ENCODE data around the gene PKN2.

Gene PKN2

DNA sequence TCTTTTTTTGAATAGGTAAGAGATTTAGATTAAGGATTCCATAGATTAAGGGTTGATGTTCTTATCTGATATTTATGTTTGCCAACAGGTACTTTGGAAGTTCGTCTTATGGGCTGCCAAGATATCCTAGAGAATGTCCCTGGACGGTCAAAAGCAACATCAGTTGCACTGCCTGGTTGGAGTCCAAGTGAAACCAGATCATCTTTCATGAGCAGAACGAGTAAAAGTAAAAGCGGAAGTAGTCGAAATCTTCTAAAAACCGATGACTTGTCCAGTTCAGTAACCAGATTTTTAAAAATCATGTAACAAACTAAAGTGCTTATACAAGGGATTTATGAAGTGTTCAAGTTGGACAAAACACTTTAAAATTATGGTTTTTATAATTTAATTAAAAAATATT is 100.5 kb downstream of the PKN2 start:
- H3K4me1 ChIP-seq (ENCODE audit: control insufficient read depth in 1 of 2, insufficient read depth in 1 of 2, low read depth in 1 of 2, low read length in 1 of 2), result peaks cover 0 to 4% of the 10 kb centered on the region in 2 experiments
- H3K27me3 ChIP-seq, result no peaks in the 10 kb centered on the region
- H3K27ac ChIP-seq, result no peak overlapping the region
- H3K36me3 ChIP-seq, result peaks cover 71% of the 10 kb centered on the region
- TF ChIP-seq, protein P1, sequence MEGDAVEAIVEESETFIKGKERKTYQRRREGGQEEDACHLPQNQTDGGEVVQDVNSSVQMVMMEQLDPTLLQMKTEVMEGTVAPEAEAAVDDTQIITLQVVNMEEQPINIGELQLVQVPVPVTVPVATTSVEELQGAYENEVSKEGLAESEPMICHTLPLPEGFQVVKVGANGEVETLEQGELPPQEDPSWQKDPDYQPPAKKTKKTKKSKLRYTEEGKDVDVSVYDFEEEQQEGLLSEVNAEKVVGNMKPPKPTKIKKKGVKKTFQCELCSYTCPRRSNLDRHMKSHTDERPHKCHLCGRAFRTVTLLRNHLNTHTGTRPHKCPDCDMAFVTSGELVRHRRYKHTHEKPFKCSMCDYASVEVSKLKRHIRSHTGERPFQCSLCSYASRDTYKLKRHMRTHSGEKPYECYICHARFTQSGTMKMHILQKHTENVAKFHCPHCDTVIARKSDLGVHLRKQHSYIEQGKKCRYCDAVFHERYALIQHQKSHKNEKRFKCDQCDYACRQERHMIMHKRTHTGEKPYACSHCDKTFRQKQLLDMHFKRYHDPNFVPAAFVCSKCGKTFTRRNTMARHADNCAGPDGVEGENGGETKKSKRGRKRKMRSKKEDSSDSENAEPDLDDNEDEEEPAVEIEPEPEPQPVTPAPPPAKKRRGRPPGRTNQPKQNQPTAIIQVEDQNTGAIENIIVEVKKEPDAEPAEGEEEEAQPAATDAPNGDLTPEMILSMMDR (IDR thresholded peaks at IDR 0.05), result no peak
- no peak overlapping the region for H3K4me3 ChIP-seq (ENCODE audit: low read depth in 1 of 2, low read length in 1 of 2)
- H3K9me3 ChIP-seq, result no peaks in the 10 kb centered on the region

DNA sequence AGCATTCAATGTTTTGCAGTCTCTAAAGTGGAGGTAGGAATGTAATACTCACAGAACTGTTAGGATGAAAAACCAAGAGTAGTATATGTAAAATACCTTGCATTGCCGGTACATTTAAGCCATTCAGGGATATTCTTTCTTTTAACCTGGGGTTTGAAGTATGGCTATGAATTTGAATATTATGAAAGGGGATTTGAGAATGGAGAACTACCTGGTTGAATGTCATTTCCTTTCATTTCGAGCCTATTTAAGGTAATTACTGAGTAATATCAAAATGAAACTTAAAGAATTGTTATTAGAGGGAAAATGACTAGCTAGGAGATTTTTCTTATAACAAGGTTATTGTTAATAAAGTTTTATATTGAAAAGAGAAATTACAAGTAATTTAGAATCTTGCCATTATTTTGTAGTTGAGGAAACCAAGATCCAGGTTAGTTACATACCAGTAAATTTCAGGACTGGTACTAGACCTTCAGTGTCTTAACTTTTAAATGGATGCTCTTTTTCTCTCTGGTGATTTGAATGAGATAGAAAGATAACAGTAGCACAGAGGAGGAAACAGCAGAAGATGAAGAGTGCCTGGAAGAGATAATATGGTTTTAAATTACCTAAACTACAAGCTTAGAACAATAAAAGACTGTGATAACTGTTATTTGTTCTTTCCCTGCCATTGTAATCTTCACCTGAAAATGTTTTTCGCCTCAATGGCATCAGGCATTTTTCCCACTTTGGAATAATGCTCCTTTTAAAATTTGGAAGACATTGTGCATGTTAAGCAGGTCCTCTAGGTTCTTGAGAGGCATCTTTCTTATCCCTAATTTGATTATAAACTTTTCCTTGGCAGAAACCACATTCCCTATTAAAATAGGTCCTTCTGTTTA is 103.2 kb downstream of the PKN2 start:
- Histone ChIP-seq H3K4me1 (ENCODE audit: control insufficient read depth in 1 of 2, insufficient read depth in 1 of 2, low read depth in 1 of 2, low read length in 1 of 2) (peaks cover 12 to 14% of the 10 kb centered on the region in 2 experiments), H3K4me3 (ENCODE audit: low read depth in 1 of 2, low read length in 1 of 2) (no peak overlapping the region), H3K9me3 (no peaks in the 10 kb centered on the region), H3K27ac (peak overlapping the region; percentile 8), H3K27me3 (no peaks in the 10 kb centered on the region), H3K36me3 (peaks cover 65% of the 10 kb centered on the region)
- TF ChIP-seq, protein P1 (IDR thresholded peaks at IDR 0.05), result no peak

DNA sequence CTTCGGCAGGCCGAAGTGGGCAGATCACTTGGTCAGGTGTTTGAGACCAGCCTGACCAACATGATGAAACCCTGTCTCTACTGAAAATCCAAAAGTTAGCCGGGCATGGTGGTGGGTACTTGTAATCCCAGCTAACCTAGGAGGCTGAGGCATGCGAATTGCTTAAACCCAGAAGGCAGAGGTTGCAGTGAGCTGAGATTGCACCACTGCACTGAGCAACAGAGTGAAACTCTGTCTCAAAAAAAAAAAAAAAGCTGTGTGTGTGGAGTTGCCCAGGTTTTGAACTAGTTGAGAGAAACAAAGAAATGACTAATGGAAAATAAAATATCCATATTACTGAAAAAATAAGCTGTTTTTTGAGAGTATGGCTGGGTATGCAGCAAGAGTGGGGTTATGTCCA is 107.1 kb downstream of the PKN2 start:
- H3K36me3 ChIP-seq, result peaks cover 53% of the 10 kb centered on the region

DNA sequence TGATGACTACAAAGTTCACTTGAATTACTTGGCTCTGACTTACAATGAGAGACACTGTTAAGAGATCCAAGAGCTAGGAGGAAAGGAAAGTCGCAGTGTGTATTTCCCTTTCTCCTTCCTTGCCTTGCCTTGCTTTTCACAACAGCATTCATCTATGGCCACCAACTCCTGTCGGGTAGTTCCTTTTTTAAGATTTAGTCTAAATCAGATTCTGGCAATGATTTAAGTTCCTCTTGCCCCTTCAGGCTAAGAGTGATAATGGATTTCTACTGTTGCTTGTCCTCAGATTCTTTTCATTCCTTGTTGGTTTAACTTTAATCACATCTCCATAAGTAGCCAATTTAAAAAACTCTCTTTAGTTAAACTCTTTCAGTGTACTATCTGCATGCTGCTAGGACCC is 115.4 kb downstream of the PKN2 start:
- Histone ChIP-seq H3K4me3 (ENCODE audit: low read depth in 1 of 2, low read length in 1 of 2) (no peak overlapping the region), H3K9me3 (no peaks in the 10 kb centered on the region), H3K36me3 (peaks cover 13% of the 10 kb centered on the region), H3K27me3 (no peaks in the 10 kb centered on the region), H3K27ac (peak overlapping the region; percentile 58), H3K4me1 (ENCODE audit: control insufficient read depth in 1 of 2, insufficient read depth in 1 of 2, low read depth in 1 of 2, low read length in 1 of 2) (peaks cover 34 to 35% of the 10 kb centered on the region in 2 experiments)
- TF ChIP-seq, protein P1 (IDR thresholded peaks at IDR 0.05), result no peak

More for the DNA sequence above, 107.1 kb downstream of the PKN2 start:
- peak overlapping the region; percentile 72 for H3K27ac ChIP-seq
- H3K4me1 ChIP-seq (ENCODE audit: control insufficient read depth in 1 of 2, insufficient read depth in 1 of 2, low read depth in 1 of 2, low read length in 1 of 2), result peaks cover 12 to 14% of the 10 kb centered on the region in 2 experiments
- TF ChIP-seq, protein P1 (IDR thresholded peaks at IDR 0.05), result no peak
- H3K9me3 ChIP-seq, result no peaks in the 10 kb centered on the region
- H3K4me3 ChIP-seq (ENCODE audit: low read depth in 1 of 2, low read length in 1 of 2), result no peak overlapping the region
- no peaks in the 10 kb centered on the region for H3K27me3 ChIP-seq

DNA sequence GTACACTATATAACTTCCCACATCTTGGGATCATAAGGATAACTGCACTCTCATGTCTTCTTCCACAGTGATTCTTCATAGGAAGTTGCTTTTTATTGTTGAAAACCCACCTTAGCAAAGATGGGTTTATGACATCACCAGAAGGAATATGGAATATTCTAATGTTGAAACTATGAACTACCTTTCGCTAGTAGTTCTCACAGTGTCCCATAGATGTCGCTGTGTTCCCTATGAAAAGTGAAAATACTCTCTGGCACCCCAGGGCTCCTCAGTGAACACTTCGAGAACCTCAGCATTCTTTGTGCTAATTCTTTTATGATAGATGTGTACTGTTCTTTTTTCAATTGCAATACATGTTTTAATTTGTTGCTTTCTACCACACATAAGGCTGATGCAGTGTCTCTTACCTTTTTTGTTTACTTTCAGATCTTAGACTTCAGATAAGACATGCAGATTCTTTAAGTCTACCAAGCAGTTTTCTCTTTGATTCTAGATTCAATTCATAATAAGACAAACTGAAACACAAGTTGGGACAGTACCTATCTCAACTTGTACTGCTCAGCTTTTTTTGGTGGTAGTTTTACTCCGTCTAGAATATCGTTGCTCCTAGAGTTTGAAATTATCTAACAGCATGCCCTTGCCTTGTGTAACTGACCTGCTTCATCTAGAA is 116.4 kb downstream of the PKN2 start:
- H3K4me3 ChIP-seq (ENCODE audit: low read depth in 1 of 2, low read length in 1 of 2), result no peak overlapping the region
- H3K27ac ChIP-seq, result peak overlapping the region; percentile 79
- TF ChIP-seq, protein P1 (IDR thresholded peaks at IDR 0.05), result peak; percentile 66
- H3K27me3 ChIP-seq, result no peaks in the 10 kb centered on the region
- peaks cover 34 to 35% of the 10 kb centered on the region in 2 experiments for H3K4me1 ChIP-seq (ENCODE audit: control insufficient read depth in 1 of 2, insufficient read depth in 1 of 2, low read depth in 1 of 2, low read length in 1 of 2)
- H3K9me3 ChIP-seq, result no peaks in the 10 kb centered on the region
- H3K36me3 ChIP-seq, result peaks cover 23% of the 10 kb centered on the region

All from neutrophil (primary cell).